Measurements from ENCODE around the gene ZNF562.

GRCh38 chr19:9720541-9720940 is 45.6 kb upstream of the ZNF562 start:
- TF ChIP-seq CTCF (IDR thresholded peaks at IDR 0.05) (no peak), POLR2A (IDR thresholded peaks at IDR 0.05) (no peak)

All from uterus (tissue), 2 donors.